Measurements from ENCODE around the gene DCP1A. TPM values are rescaled to one million over a fixed set of nuclear protein-coding genes. Genes with fewer than 3 reads are reported as not detected.

DCP1A gene
- total and polyA plus RNA-seq, 2 of the 13 experiments (the other 11 are each of a cell fraction or from before 2014, with no cell fraction given): 14.2 to 41.2 TPM

DNA sequence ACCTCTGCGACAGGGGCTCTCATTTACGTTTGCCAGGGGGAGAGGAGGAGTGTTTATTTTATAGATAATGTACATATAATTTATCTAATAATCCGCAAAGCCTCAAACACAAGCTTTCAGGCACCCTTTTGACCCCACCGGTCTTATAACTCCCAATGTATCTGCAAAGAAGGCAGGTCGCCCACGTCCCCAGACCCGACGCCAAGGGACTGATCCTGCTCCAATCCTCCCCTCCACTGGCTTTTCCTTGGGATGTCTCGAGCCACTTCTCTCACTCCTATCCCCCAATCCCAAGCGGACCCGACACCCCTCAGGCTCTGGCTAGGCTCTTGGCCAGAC lies 452 bp downstream of the DCP1A start:
- intact Hi-C loops (cut with micrococcal nuclease; ENCODE audit: unreplicated experiment): loop anchor here (2.0 kb wide), 1 partner anchor 48 kb away; no protein-coding TSS in a partner anchor
- no TSS peak for BruUV-seq (replicated peaks)
- WGBS (ENCODE audit: low lambda C conversion rate): under 1% methylated on average over 11 of the region's 11 CpGs
- H3K9me3 ChIP-seq (ENCODE audit: low read length): no peaks in the 10 kb centered on the region
- peak; percentile 50 for ATAC-seq
- peak overlapping the region; percentile 97 for H3K9ac ChIP-seq (ENCODE audit: insufficient read depth, low read depth, low read length)
- H2AFZ ChIP-seq (ENCODE audit: low read length): no peak overlapping the region
- CTCF ChIA-PET (ENCODE audit: low intra/inter-chr PET ratio, low total read pairs): interaction anchor here (0.6 kb wide), 1 partner anchor 10 kb away, joined by 3 read pairs; no protein-coding TSS in a partner anchor
- peaks cover 13% of the 10 kb centered on the region; the same call in 1 of the 2 replicates for H4K20me1 ChIP-seq (ENCODE audit: insufficient read depth, low read length)
- peaks cover 46% of the 10 kb centered on the region for H3K79me2 ChIP-seq (ENCODE audit: insufficient read depth, low read length)
- peak overlapping the region; percentile 98 for H3K27ac ChIP-seq (ENCODE audit: extremely low read length, insufficient read depth, low read length)
- POLR2A ChIA-PET: interaction anchor here (1.1 to 1.7 kb wide), 8 partner anchors 12 to 545 kb away, joined by 3 to 15 read pairs (median 6); partner anchors contain the start of gene SELENOK
- no peak for FAIRE-seq
- peak overlapping the region; percentile 76 to 99 (median 97) for H3K4me3 ChIP-seq (replicated peaks in 1 of 3; ENCODE audit: insufficient read depth in 1 of 3, low read depth in 2 of 3, low read length in 3 of 3)
- no peaks in the 10 kb centered on the region; a peak in 1 of 5 replicates for H3K27me3 ChIP-seq (ENCODE audit: control insufficient read depth in 1 of 2, insufficient read depth in 2 of 2, low read length in 2 of 2)
- H3K36me3 ChIP-seq (replicated peaks in 1 of 2; ENCODE audit: control insufficient read depth in 1 of 2, insufficient read depth in 2 of 2, low read length in 2 of 2): peaks cover 0 to 16% of the 10 kb centered on the region in 2 experiments; a peak in 4 of 5 replicates
- in situ Hi-C loops (cut with HindIII; ENCODE audit: extremely low pct_ligation_motif_present, low pct_unique_long_range_greater_than_20kb): no loop called here
- H3K4me1 ChIP-seq (ENCODE audit: insufficient read depth, low read length): peaks cover 45% of the 10 kb centered on the region
- H3K4me2 ChIP-seq (ENCODE audit: low read depth, low read length): peak overlapping the region; percentile 67
- no peak for DNase-seq (ENCODE audit: low spot score)
- TF ChIP-seq KDM6A (CRISPR knock-in tag; IDR thresholded peaks at IDR 0.05; ENCODE audit: low read depth) (0 out of 2 replicates have a peak, but pooled peaks have one; percentile 16), NFATC3 (CRISPR knock-in tag; IDR thresholded peaks at IDR 0.05) (no peak), KAT7 (CRISPR knock-in tag; IDR thresholded peaks at IDR 0.05; ENCODE audit: borderline replicate concordance) (peak; percentile 87), ZNF674 (CRISPR knock-in tag; IDR thresholded peaks at IDR 0.05; ENCODE audit: low read depth) (0 out of 2 replicates have a peak, but pooled peaks have one; percentile 12), IRX3 (CRISPR knock-in tag; IDR thresholded peaks at IDR 0.05; ENCODE audit: borderline replicate concordance, low read depth) (0 out of 2 replicates have a peak, but pooled peaks have one; percentile 19)

DNA sequence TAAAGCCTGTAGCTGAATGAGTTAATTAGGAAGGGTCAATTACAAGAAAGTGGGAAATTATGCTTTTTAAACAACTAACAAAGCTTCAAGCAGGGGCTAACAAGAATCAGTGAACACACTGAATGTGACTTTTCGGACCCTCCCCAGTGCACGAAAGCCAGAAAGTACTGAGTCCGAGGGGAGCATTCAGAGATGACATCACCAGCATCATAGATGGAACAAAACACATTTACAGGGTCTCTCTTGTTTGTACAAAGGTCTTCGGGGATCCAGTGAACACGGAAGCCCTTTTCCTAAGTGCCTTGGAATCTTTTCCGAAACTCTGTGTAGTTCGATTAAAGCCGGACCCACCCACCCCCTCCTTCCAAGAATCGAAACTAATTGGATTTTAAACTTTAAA lies 829 bp downstream of the DCP1A start:
- CTCF ChIA-PET (ENCODE audit: low intra/inter-chr PET ratio, low total read pairs): interaction anchor here (0.6 kb wide), 1 partner anchor 9 kb away, joined by 3 read pairs; no protein-coding TSS in a partner anchor
- TF ChIP-seq CREM (IDR thresholded peaks at IDR 0.05): no peak; the same call in 1 of the 2 replicates
- no peak for TF ChIP-seq CREM (CRISPR knock-in tag; IDR thresholded peaks at IDR 0.05)
- TF ChIP-seq HDAC2 (CRISPR knock-in tag; IDR thresholded peaks at IDR 0.05): no peak
- TF ChIP-seq NFIC (IDR thresholded peaks at IDR 0.05; ENCODE audit: low read length): no peak
- no peak for TF ChIP-seq RFXANK (CRISPR knock-in tag; IDR thresholded peaks at IDR 0.05)
- no peak for TF ChIP-seq ZNF354B (CRISPR knock-in tag; IDR thresholded peaks at IDR 0.05)
- TF ChIP-seq HIVEP1 (CRISPR knock-in tag; IDR thresholded peaks at IDR 0.05): no peak
- TF ChIP-seq HINFP (CRISPR knock-in tag; IDR thresholded peaks at IDR 0.05; ENCODE audit: low read depth): no peak
- TF ChIP-seq, protein P1, sequence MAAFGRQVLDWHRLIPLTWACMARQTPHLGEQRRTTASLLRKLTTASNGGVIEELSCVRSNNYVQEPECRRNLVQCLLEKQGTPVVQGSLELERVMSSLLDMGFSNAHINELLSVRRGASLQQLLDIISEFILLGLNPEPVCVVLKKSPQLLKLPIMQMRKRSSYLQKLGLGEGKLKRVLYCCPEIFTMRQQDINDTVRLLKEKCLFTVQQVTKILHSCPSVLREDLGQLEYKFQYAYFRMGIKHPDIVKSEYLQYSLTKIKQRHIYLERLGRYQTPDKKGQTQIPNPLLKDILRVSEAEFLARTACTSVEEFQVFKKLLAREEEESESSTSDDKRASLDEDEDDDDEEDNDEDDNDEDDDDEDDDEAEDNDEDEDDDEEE (CRISPR knock-in tag; IDR thresholded peaks at IDR 0.05): no peak
- no peak for TF ChIP-seq KLF9 (CRISPR knock-in tag; IDR thresholded peaks at IDR 0.05; ENCODE audit: low read depth)
- no peak for TF ChIP-seq PBX2 (CRISPR knock-in tag; IDR thresholded peaks at IDR 0.05)
- 0 out of 2 replicates have a peak, but pooled peaks have one; percentile 17 for TF ChIP-seq ZNF652 (CRISPR knock-in tag; IDR thresholded peaks at IDR 0.05; ENCODE audit: borderline replicate concordance, low read depth)

More for the DNA sequence above, 829 bp downstream of the DCP1A start:
- peaks cover 45% of the 10 kb centered on the region for H3K4me1 ChIP-seq (ENCODE audit: insufficient read depth, low read length)
- H3K9ac ChIP-seq (ENCODE audit: insufficient read depth, low read depth, low read length): peak overlapping the region; percentile 97
- no peaks in the 10 kb centered on the region for H3K9me3 ChIP-seq (ENCODE audit: low read length)
- BruUV-seq (replicated peaks): TSS peak; percentile 57
- H4K20me1 ChIP-seq (ENCODE audit: insufficient read depth, low read length): peaks cover 13% of the 10 kb centered on the region; the same call in 1 of the 2 replicates
- WGBS (ENCODE audit: low lambda C conversion rate): 1% methylated on average over 9 of the region's 9 CpGs
- in situ Hi-C loops (cut with HindIII; ENCODE audit: extremely low pct_ligation_motif_present, low pct_unique_long_range_greater_than_20kb): no loop called here
- peak overlapping the region; percentile 76 to 99 (median 97) for H3K4me3 ChIP-seq (replicated peaks in 1 of 3; ENCODE audit: insufficient read depth in 1 of 3, low read depth in 2 of 3, low read length in 3 of 3)
- no peak overlapping the region for H2AFZ ChIP-seq (ENCODE audit: low read length)
- ATAC-seq: 0 out of 3 replicates have a peak, but pooled peaks have one; percentile 8
- peaks cover 46% of the 10 kb centered on the region for H3K79me2 ChIP-seq (ENCODE audit: insufficient read depth, low read length)
- peak overlapping the region; percentile 67 for H3K4me2 ChIP-seq (ENCODE audit: low read depth, low read length)
- intact Hi-C loops (cut with micrococcal nuclease; ENCODE audit: unreplicated experiment): loop anchor here (2.0 kb wide), 1 partner anchor 48 kb away; no protein-coding TSS in a partner anchor
- H3K36me3 ChIP-seq (replicated peaks in 1 of 2; ENCODE audit: control insufficient read depth in 1 of 2, insufficient read depth in 2 of 2, low read length in 2 of 2): peaks cover 0 to 19% of the 10 kb centered on the region in 2 experiments; a peak in 4 of 5 replicates
- peak overlapping the region; percentile 98 for H3K27ac ChIP-seq (ENCODE audit: extremely low read length, insufficient read depth, low read length)
- no peaks in the 10 kb centered on the region; a peak in 1 of 5 replicates for H3K27me3 ChIP-seq (ENCODE audit: control insufficient read depth in 1 of 2, insufficient read depth in 2 of 2, low read length in 2 of 2)
- DNase-seq (ENCODE audit: low spot score): peak; percentile 32
- no peak for FAIRE-seq
- POLR2A ChIA-PET: interaction anchor here (1.7 kb wide), 1 partner anchor 133 kb away, joined by 15 read pairs; no protein-coding TSS in a partner anchor
